ENCODE results near the gene MAML1.
"Not testable (repeated sequence)": the region's sequence is repeated elsewhere in the genome, so short reads cannot be mapped to it uniquely, and the experiment has no call there.

The MAML1 gene

GRCh38 chr5:179788193-179788854, 55.7 kb downstream of the MAML1 start:
- peak in 1 of 10 donors; percentile 30 for DNase-seq
- intact Hi-C loops (cut with DNase I) = no loop called here

GRCh38 chr5:179789278-179789677, 56.7 kb downstream of the MAML1 start:
- intact Hi-C loops (cut with DNase I) = not testable (repeated sequence)

DNA sequence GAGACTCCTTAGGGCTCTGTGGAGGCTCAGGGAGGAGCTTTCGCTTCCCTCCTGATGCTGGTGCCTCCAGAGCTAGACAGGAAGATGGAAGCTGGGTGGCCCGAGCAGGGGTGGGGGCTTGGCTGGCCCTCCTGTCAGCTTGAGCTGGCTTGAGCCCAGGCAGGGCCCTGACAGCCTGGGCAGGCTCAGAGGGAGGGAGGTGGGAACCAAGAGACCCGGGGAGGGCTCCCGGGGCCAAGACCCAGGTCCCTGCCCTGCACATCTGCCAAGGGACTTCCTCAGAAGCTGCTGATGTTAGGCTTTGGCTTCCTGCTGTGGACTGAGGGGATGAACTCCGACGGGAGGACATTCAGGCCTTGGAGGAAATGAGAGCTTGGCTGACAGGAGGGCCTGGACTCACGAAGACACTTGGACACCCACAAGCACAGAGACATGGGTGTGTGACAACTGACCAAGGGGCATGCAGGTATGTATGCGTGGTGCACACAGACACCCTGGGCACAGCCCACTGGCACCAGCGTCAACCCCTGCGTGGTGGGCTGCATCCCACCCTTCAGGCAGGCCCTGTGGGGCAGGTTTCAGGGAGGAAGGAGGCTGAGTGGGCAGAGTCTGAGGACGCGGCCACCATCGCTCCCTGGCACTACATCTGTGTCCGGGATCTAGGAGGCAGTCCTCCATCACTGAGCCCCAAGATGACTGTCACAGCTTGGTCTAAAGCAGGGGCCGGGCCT, 59.4 kb downstream of the MAML1 start:
- DNase-seq = peak in 3 of 10 donors; percentile 66 to 86 (median 83)
- intact Hi-C loops (cut with DNase I) = no loop called here

More at GRCh38 chr5:179789278-179789677, 56.7 kb downstream of the MAML1 start:
- DNase-seq = not testable (repeated sequence)

DNA sequence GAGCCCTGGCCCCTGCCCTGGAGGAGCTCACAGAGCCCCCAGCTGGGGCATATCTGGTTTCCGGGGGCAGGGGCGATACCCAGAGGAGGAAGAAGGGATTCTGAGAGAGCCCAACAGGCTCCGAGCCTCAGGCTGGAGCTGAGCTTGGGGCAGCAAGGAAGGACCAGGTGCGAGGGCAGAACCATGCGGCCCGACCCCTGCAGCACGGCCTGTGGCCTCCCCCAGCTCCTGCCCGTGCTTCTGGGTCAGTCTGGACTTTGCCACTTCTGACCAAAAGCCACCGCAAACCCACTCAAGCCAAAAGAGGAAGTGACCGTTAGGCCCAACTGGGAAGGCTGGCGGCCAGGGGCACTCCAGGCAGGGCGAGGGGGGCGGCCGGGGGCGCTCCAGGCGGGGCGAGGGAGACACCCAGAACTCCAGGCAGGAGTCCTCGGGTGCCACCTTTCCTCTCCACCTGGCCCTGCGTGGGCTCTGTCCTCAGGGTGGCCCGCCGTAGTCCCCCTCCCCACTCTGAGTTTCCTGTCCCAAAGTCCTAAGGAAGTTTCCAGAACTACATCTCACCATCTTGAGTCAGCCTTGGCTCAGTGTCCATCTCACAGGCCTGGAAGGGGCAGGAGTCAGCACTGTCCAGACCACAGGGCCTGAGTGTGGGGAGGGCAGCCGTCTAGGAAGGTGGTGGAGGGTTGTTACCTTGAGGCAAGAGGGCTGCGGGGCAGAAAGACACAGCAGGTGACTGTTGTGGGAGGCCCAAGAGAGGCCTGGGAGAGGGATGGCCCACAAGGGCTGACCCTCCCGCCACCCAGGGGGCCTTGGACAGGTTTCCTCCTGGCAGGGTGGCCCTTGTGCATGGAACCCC, 60.2 kb downstream of the MAML1 start:
- DNase-seq = peak in 2 of 10 donors; percentile 67 to 69
- intact Hi-C loops (cut with DNase I) = no loop called here

DNA sequence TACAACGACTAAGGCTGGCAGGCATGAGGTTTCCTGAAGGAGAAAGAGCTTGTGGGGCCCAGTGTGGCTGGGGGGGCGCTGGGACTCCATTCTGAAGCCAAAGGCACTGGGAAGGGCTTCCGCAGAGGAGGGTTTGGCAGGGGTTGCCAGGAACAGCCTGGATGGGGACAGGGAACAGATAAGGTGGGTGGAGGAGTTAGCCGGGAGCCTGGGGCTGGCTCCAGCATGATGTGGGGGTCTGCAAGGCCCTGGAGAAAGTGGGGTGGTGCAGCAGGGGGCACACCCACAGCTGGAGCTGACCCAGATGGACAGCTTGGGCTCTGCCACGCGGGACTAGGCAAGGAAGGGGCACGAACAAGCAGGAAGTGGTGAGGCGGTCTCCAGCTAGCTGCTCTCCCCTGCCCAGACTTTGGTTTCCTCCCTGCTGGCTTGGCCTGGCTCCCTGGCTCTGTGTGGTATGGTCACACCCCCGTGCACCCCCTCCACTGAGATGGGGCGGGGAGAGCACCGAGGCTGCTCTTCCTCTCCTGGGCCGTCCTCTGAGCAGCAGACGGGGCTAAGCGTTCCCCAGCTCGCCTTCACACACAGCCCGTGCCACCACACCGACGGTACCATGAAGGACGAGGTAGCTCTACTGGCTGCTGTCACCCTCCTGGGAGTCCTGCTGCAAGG, 61.0 kb downstream of the MAML1 start, which contains the start of gene LTC4S:
LTC4S (plus strand) TSS at position 519 of the 672 bp plus-strand sequence; CDS start at position 614, 95 bp downstream.
- DNase-seq = peak in 6 of 10 donors; percentile 48 to 86 (median 56)
- intact Hi-C loops (cut with DNase I) = no loop called here

- DNase-seq = peak in 1 of 10 donors; percentile 52
- intact Hi-C loops (cut with DNase I) = no loop called here
Observed at GRCh38 chr5:179794171-179794570, 61.5 kb downstream of the MAML1 start.

GRCh38 chr5:179794575-179794974, 62.0 kb downstream of the MAML1 start:
- peak in 3 of 10 donors; percentile 50 to 79 (median 76) for DNase-seq
- intact Hi-C loops (cut with DNase I) = no loop called here

GRCh38 chr5:179795049-179795862, 62.6 kb downstream of the MAML1 start:
- intact Hi-C loops (cut with DNase I) = loop anchor here (5.0 kb wide), 1 partner anchor 33 kb away; no protein-coding TSS in a partner anchor
- DNase-seq = peak in 3 of 10 donors; percentile 73 to 85 (median 78)

- peak; percentile 64 to 96 (median 76) for DNase-seq
- intact Hi-C loops (cut with DNase I) = loop anchor here (5.0 kb wide), 1 partner anchor 34 kb away; no protein-coding TSS in a partner anchor
Observed at GRCh38 chr5:179795863-179796833, 63.5 kb downstream of the MAML1 start.

DNA sequence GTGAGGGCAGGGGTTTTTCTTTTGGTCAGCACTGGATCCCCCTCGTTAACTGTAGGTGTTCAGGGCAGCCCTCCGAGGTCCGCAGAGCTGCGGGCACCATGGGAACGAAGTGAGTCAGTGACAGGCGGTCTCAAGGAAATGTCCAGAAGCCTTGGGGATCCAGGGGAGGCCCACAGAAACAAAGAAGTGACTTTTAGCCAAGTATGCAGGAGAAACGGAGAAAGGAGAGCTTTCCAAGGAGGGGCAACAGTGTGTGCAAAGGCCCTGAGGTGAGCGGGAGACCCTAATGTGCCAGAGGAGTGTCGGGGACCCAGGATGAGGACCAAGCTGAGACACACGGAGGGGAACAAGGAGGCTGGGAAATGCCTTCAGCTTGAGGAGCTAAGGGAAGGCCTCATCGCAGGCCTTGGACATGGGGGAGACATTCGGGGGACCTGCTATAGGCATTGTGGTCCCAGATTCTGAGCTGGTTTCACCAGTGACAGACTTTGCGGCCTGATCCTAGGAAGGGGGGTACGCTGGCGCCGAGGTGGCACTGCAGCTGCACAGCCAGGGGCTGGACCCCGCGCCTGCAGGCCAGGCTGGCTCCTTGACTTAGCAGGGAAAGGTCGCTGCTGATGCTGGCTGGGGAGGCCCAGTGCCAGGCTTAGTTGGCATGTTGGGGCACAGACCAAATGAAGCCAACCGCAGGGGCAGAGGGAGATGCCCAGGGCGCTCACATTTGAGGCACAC, 64.4 kb downstream of the MAML1 start:
- intact Hi-C loops (cut with DNase I) = loop anchor here (5.0 kb wide), 1 partner anchor 35 kb away; no protein-coding TSS in a partner anchor
- peak in 1 of 10 donors; percentile 79 for DNase-seq

DNA sequence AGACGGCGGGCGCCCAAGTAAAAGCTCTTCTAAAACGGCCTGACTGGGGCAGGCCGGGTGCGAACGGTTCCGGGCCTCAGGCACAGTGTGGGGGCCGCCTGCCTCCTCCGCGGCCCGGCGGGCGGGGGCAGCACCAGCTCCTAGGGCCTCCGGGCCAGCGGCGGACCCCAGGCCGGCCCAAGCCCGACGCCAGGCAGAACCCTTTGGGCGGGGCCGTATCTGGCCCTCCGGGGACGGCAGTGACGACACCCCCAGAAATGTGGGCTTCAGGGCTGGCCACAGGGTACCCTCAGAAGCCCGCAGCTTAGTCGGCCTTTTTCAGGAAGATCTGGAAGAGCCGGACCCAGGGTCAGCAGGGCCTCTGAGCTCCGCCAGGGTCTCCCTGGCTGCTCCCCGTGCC, 65.1 kb downstream of the MAML1 start:
- DNase-seq = peak in 1 of 10 donors; percentile 73
- intact Hi-C loops (cut with DNase I) = loop anchor here (5.0 kb wide), 1 partner anchor 35 kb away; no protein-coding TSS in a partner anchor

GRCh38 chr5:179798144-179798770, 65.6 kb downstream of the MAML1 start:
- intact Hi-C loops (cut with DNase I) = loop anchor here (5.0 kb wide), 1 partner anchor 36 kb away; no protein-coding TSS in a partner anchor
- peak in 1 of 10 donors; percentile 64 for DNase-seq

DNA sequence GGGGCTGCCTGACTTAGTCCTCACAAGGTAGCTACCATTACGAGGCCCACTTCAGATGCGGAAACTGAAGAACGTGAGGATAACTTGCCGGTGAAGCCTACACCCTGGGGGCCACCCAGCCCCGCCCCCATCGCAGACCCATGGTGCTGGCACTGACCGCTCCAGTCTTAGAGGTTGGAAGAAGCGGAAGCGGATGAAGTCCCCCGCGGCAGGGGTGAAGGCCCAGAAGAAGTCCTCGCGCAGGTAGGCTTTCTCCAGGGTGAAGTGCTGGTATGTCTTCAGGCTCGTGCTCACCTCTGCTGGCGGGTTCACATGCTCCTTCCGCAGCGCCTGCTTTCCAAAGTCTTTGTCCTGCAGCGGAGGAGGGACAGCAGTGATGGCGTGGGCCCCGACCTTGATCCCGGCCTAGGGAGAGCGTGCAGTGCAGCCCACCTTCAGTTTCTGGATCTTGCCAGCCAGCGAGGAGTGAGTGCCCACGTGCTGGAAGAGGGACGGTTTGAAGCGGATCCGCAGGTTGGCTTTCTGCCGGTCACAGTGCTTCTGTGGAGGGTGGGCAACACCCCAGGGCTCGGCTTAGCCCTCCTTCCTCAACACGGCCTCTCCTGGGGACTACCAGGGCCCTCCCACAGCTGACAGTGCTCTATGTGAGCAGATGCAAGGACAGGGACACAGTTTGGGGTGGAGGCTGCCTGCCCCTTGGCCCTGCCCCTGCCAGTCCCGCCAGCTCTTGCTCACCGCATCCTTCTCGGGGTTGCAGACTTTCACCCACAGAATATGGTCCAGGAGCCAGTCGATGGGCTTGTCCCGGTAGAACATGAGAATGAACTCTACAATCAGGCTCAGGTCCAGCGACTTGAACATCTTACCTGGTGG, 66.4 kb downstream of the MAML1 start:
- intact Hi-C loops (cut with DNase I) = loop anchor here (5.0 kb wide), 1 partner anchor 37 kb away; no protein-coding TSS in a partner anchor
- DNase-seq = peak in 1 of 10 donors; percentile 76

GRCh38 chr5:179799644-179799973, 67.0 kb downstream of the MAML1 start:
- intact Hi-C loops (cut with DNase I) = loop anchor here (5.0 kb wide), 1 partner anchor 37 kb away; no protein-coding TSS in a partner anchor

GRCh38 chr5:179800071-179800695, 67.6 kb downstream of the MAML1 start:
- peak in 1 of 10 donors; percentile 63 for DNase-seq
- intact Hi-C loops (cut with DNase I) = loop anchor here (5.0 to 10.0 kb wide), 2 partner anchors 107 to 295 kb away; partner anchors contain the start of gene TBC1D9B

More at GRCh38 chr5:179799644-179799973, 67.0 kb downstream of the MAML1 start:
- peak in 1 of 10 donors; percentile 57 for DNase-seq
